HCT116 (cell line): Measurements from ENCODE around the gene METRN.

Experiments
- ELF1 ChIP-seq: IDR thresholded peaks from 2 replicates; pipeline ENCODE4 v1.6.1; 2012; ENCODE audit warnings: low read depth, borderline replicate concordance
- FOSL1 ChIP-seq: IDR thresholded peaks from 2 replicates; pipeline ENCODE4 v1.6.1; 2012; ENCODE audit warnings: low read depth
- POLR2A ChIP-seq: IDR thresholded peaks from 2 replicates; pipeline ENCODE4 v1.7.0; 2011; ENCODE audit warnings: borderline replicate concordance; ENCODE audit not compliant: insufficient read depth, insufficient read length; ENCODE audit errors: extremely low read depth
- RAD21 ChIP-seq: IDR thresholded peaks from 2 replicates; pipeline ENCODE4 v1.6.1; 2012; ENCODE audit warnings: low read depth, mild to moderate bottlenecking
- YY1 ChIP-seq: IDR thresholded peaks from 2 replicates; pipeline ENCODE4 v1.6.1; 2011; ENCODE audit warnings: low read length, low read depth, moderate library complexity, mild to moderate bottlenecking; ENCODE audit not compliant: insufficient replicate concordance; ENCODE audit errors: extremely low read depth
- TF ChIP-seq, protein P1 (sequence below): IDR thresholded peaks from 2 replicates; pipeline ENCODE4 v1.6.1; 2012
- TF ChIP-seq, protein P2 (sequence below), 3 experiments: fragments of 200-600 bp in 1 of 3; sonication (generic) in 1 of 3; IDR thresholded peaks in 2 of 3; conservative IDR thresholded peaks in 1 of 3; 2 replicates each; pipeline ENCODE4 v1.5.1; 2012 to 2017; ENCODE audit warnings: low read depth in 2 of 3, low read length in 2 of 3, antibody characterized with exemption in 1 of 3, borderline replicate concordance in 1 of 3, control low read depth in 1 of 3, mild to moderate bottlenecking in 1 of 3, mixed read lengths in 1 of 3, mixed run types in 1 of 3, moderate library complexity in 1 of 3; ENCODE audit not compliant: insufficient read depth in 1 of 3

DNA sequence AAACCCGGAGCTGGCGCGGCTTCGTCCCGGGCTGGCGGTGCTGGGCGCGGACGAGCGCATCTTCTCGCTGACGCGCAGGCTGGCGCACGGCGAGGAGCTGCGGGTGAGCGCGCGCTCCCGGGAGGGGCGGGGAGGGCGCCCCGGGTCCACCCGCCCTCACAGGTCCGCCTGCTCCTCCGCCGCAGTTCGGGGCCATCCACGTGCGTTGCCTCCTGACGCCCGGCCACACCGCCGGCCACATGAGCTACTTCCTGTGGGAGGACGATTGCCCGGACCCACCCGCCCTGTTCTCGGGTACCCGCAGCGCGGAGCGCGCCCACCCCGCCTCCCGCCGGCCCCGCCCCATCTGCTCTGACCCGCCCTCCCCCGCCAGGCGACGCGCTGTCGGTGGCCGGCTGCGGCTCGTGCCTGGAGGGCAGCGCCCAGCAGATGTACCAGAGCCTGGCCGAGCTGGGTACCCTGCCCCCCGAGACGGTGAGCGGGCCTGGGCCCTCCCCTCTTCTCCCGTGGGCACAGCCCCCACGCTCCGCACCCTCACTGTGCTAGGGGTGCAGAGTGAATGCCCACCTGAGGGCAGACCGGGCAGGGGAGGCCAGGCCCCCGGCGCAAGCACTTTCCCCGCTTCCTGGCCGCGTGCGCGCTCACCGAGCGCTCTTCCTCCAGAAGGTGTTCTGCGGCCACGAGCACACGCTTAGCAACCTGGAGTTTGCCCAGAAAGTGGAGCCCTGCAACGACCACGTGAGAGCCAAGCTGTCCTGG, 13.4 kb downstream of the METRN start:
- TF ChIP-seq FOSL1: no peak
- peak; percentile 71 for TF ChIP-seq POLR2A
- TF ChIP-seq, protein P1, sequence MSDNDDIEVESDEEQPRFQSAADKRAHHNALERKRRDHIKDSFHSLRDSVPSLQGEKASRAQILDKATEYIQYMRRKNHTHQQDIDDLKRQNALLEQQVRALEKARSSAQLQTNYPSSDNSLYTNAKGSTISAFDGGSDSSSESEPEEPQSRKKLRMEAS: no peak
- no peak for TF ChIP-seq YY1
- TF ChIP-seq, protein P2, sequence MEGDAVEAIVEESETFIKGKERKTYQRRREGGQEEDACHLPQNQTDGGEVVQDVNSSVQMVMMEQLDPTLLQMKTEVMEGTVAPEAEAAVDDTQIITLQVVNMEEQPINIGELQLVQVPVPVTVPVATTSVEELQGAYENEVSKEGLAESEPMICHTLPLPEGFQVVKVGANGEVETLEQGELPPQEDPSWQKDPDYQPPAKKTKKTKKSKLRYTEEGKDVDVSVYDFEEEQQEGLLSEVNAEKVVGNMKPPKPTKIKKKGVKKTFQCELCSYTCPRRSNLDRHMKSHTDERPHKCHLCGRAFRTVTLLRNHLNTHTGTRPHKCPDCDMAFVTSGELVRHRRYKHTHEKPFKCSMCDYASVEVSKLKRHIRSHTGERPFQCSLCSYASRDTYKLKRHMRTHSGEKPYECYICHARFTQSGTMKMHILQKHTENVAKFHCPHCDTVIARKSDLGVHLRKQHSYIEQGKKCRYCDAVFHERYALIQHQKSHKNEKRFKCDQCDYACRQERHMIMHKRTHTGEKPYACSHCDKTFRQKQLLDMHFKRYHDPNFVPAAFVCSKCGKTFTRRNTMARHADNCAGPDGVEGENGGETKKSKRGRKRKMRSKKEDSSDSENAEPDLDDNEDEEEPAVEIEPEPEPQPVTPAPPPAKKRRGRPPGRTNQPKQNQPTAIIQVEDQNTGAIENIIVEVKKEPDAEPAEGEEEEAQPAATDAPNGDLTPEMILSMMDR (IDR thresholded peaks at IDR 0.05 in 2 of 3, conservative IDR thresholded peaks at IDR 0.05 in 1 of 3; ENCODE audit: borderline replicate concordance in 1 of 3, insufficient read depth in 1 of 3, low read depth in 2 of 3, low read length in 2 of 3): no peak
- no peak for TF ChIP-seq ELF1
- TF ChIP-seq RAD21: no peak
